ENCODE data around the gene TAF4. TPM values are rescaled to one million over a fixed set of nuclear protein-coding genes. Genes with fewer than 3 reads are reported as not detected.

TAF4 gene
- total RNA-seq, 4 donors from 2014 or later: 18.0 to 31.8 (median 25.8) TPM

DNA sequence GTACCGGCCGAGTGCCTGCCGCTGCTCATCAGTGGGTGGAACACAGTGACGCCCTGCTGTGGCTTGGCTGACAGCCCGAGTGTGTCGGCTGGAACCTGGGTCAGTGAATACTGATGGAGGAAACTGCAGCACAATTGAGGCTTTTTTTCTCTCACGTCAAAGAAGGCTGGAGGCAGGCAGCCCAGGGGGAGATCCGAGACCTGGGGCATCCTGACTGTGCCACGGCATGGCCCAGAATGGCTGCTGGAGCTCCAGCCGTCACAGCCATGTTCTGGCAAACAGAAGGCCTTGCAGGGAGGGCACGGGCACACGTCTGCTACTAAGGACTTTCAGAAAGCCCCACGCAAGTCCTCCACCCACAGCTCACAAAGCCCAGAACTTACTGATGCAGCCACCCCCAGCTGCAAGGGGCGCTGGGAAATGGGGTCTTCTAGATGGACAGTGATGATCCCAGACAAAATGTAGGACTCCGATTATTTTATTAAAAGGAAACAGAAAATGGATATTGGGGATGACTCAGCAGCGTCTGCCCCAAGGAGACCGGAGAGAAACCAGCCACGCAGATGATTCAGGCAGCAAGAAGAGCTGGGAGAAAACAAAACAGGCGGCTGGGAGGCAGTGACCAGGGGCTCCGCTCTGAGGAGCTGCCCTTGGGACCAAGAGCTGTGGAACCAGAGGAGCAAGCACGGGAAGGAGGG, 140.0 kb downstream of the TAF4 start:
- peak in 1 of 2 donors; percentile 48 for DNase-seq (ENCODE audit: low spot score in 2 of 2)
- no peaks in the 10 kb centered on the region for H3K9me3 ChIP-seq
- no peak overlapping the region for H3K27ac ChIP-seq
- H3K4me1 ChIP-seq: no peaks in the 10 kb centered on the region
- no peak for TF ChIP-seq POLR2A (IDR thresholded peaks at IDR 0.05)
- no peak for TF ChIP-seq POLR2AphosphoS5 (IDR thresholded peaks at IDR 0.05)
- TF ChIP-seq, protein P1, sequence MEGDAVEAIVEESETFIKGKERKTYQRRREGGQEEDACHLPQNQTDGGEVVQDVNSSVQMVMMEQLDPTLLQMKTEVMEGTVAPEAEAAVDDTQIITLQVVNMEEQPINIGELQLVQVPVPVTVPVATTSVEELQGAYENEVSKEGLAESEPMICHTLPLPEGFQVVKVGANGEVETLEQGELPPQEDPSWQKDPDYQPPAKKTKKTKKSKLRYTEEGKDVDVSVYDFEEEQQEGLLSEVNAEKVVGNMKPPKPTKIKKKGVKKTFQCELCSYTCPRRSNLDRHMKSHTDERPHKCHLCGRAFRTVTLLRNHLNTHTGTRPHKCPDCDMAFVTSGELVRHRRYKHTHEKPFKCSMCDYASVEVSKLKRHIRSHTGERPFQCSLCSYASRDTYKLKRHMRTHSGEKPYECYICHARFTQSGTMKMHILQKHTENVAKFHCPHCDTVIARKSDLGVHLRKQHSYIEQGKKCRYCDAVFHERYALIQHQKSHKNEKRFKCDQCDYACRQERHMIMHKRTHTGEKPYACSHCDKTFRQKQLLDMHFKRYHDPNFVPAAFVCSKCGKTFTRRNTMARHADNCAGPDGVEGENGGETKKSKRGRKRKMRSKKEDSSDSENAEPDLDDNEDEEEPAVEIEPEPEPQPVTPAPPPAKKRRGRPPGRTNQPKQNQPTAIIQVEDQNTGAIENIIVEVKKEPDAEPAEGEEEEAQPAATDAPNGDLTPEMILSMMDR (IDR thresholded peaks at IDR 0.05): no peak
- TF ChIP-seq EP300 (IDR thresholded peaks at IDR 0.05): no peak
- H3K4me3 ChIP-seq: no peak overlapping the region
- H3K27me3 ChIP-seq: peaks cover 28% of the 10 kb centered on the region
- 73% methylated on average over 16 of the region's 21 CpGs for WGBS
- H3K36me3 ChIP-seq: no peaks in the 10 kb centered on the region

GRCh38 chr20:61924858-61925554, 140.7 kb downstream of the TAF4 start:
- Histone ChIP-seq H3K27me3 (peaks cover 27% of the 10 kb centered on the region), H3K4me1 (no peaks in the 10 kb centered on the region), H3K27ac (no peak overlapping the region), H3K4me3 (no peak overlapping the region), H3K9me3 (no peaks in the 10 kb centered on the region), H3K36me3 (no peaks in the 10 kb centered on the region)
- TF ChIP-seq, protein P1 (IDR thresholded peaks at IDR 0.05): no peak
- TF ChIP-seq POLR2AphosphoS5 (IDR thresholded peaks at IDR 0.05): no peak
- no peak for TF ChIP-seq POLR2A (IDR thresholded peaks at IDR 0.05)
- TF ChIP-seq EP300 (IDR thresholded peaks at IDR 0.05): no peak
- peak in 1 of 2 donors; percentile 73 for DNase-seq (ENCODE audit: low spot score in 2 of 2)
- 92% methylated on average over 19 of the region's 32 CpGs for WGBS

Other genes starting within 250 kb of the TAF4 start
- 10 to 100 TPM; 32.4 to 45.7 (median 37.0) TPM for gene LSM14B, start 56.6 kb upstream of the TAF4 start, total RNA-seq
- 100 to 1,000 TPM; 163 to 226 (median 208) TPM for gene PSMA7, start 77.5 kb upstream of the TAF4 start, total RNA-seq
- gene SS18L1, start 77.9 kb upstream of the TAF4 start, total RNA-seq: 10 to 100 TPM; 23.3 to 81.1 (median 26.9) TPM
- 10 to 100 TPM; 19.1 to 43.0 (median 30.3) TPM for gene MTG2, start 117.1 kb upstream of the TAF4 start, total RNA-seq
- gene HRH3, start 154.4 kb upstream of the TAF4 start, total RNA-seq: not detected
- gene OSBPL2, start 172.6 kb upstream of the TAF4 start, total RNA-seq: 100 to 1,000 TPM in 1 of 4 donors, 10 to 100 TPM in 3; 78.1 to 132 (median 84.0) TPM
- 100 to 1,000 TPM in 3 of 4 donors, 10 to 100 TPM in 1; 84.7 to 155 (median 146) TPM for gene ADRM1, start 237.1 kb upstream of the TAF4 start, total RNA-seq